Fibroblast of skin of right biceps (primary cell): ENCODE measurements around the gene TMEM87B.
"Not testable (repeated sequence)": the region's sequence is repeated elsewhere in the genome, so short reads cannot be mapped to it uniquely, and the experiment has no call there.

Experiments used
- DNase-seq: peaks from one replicate; pipeline ENCODE4 v3.0.0-alpha.2; 2013

The TMEM87B gene

GRCh38 chr2:112075490-112076260, 20.6 kb downstream of the TMEM87B start:
- peak; percentile 6 for DNase-seq

- peak; percentile 9 for DNase-seq
Observed at GRCh38 chr2:112077814-112078213, 22.7 kb downstream of the TMEM87B start.

- DNase-seq = no peak
Observed at GRCh38 chr2:112081262-112081661, 26.2 kb downstream of the TMEM87B start.

- no peak for DNase-seq
Observed at GRCh38 chr2:112084689-112085374, 29.8 kb downstream of the TMEM87B start.

- no peak for DNase-seq
Observed at GRCh38 chr2:112085375-112085730, 30.3 kb downstream of the TMEM87B start.

GRCh38 chr2:112085916-112086669, 31.0 kb downstream of the TMEM87B start:
- no peak for DNase-seq

- no peak for DNase-seq
Observed at GRCh38 chr2:112087346-112088020, 32.4 kb downstream of the TMEM87B start.

- no peak for DNase-seq
Observed at GRCh38 chr2:112089375-112089774, 34.3 kb downstream of the TMEM87B start.

- peak; percentile 87 for DNase-seq
Observed at GRCh38 chr2:112092286-112093041, 37.4 kb downstream of the TMEM87B start.

GRCh38 chr2:112093216-112093615, 38.1 kb downstream of the TMEM87B start:
- no peak for DNase-seq

GRCh38 chr2:112095681-112096080, 40.6 kb downstream of the TMEM87B start:
- no peak for DNase-seq

- DNase-seq = peak; percentile 7
Observed at GRCh38 chr2:112096098-112096497, 41.0 kb downstream of the TMEM87B start.

- DNase-seq = no peak
Observed at GRCh38 chr2:112108178-112108832, 53.2 kb downstream of the TMEM87B start.

GRCh38 chr2:112109278-112109677, 54.2 kb downstream of the TMEM87B start:
- DNase-seq = no peak

- DNase-seq = no peak
Observed at GRCh38 chr2:112110966-112111365, 55.9 kb downstream of the TMEM87B start.

- DNase-seq = not testable (repeated sequence)
Observed at GRCh38 chr2:112113354-112113753, 58.3 kb downstream of the TMEM87B start.

GRCh38 chr2:112118148-112118547, 63.1 kb downstream of the TMEM87B start:
- DNase-seq = no peak

- peak; percentile 47 for DNase-seq
Observed at GRCh38 chr2:112121682-112122254, 66.7 kb downstream of the TMEM87B start.

GRCh38 chr2:112129060-112129459, 74.0 kb downstream of the TMEM87B start:
- DNase-seq = no peak

GRCh38 chr2:112133344-112133743, 78.3 kb downstream of the TMEM87B start:
- no peak for DNase-seq

- DNase-seq = no peak
Observed at GRCh38 chr2:112134120-112134519, 79.1 kb downstream of the TMEM87B start.
